Measurements from ENCODE around the gene UGT1A1. TPM values are rescaled to one million over a fixed set of nuclear protein-coding genes. Genes with fewer than 3 reads are reported as not detected.
"Not testable (repeated sequence)": the region's sequence is repeated elsewhere in the genome, so short reads cannot be mapped to it uniquely, and the experiment has no call there.

Gene UGT1A1
- total and polyA plus RNA-seq, 2 donors (not counting 1 experiment from before 2014, with no cell fraction given) = not detected

GRCh38 chr2:233728723-233729301, 31.3 kb upstream of the UGT1A1 start, which contains the start of gene UGT1A3:
UGT1A3 (plus strand) TSS chr2:233729042; CDS start chr2:233729127, 85 bp downstream.
- H3K36me3 ChIP-seq (replicated peaks in 1 of 2; ENCODE audit: control extremely low read depth in 1 of 2, control insufficient read depth in 1 of 2, extremely low read depth in 1 of 2, insufficient read depth in 2 of 2, low read length in 1 of 2) = no peaks in the 10 kb centered on the region
- no peaks in the 10 kb centered on the region for H3K9me3 ChIP-seq (ENCODE audit: control extremely low read depth in 1 of 3, control insufficient read depth in 2 of 3, insufficient read depth in 1 of 3, low read length in 2 of 3)
- intact Hi-C loops (cut with micrococcal nuclease) = no loop called here
- no peak for TF ChIP-seq EZH2 (IDR thresholded peaks at IDR 0.05; ENCODE audit: borderline replicate concordance, insufficient read depth, low read depth, low read length, poor library complexity, severe bottlenecking)
- TF ChIP-seq CTCF (IDR thresholded peaks at IDR 0.05) = no peak
- H3K27ac ChIP-seq (ENCODE audit: low read length in 2 of 2) = no peak within 1 kb of the TSS
- no peaks in the 10 kb centered on the region for H4K20me1 ChIP-seq (ENCODE audit: control insufficient read depth, insufficient read depth, low read length, poor library complexity, severe bottlenecking)
- 90% methylated on average over 8 of the region's 8 CpGs for WGBS (ENCODE audit: insufficient coverage)
- ChIA-PET POLR2A (no interaction called here), CTCF (no interaction called here)
- no peak for ATAC-seq (ENCODE audit: low read depth)
- peaks cover 27% of the 10 kb centered on the region for H3K27me3 Mint-ChIP-seq
- no peak within 1 kb of the TSS for H3K4me3 ChIP-seq (ENCODE audit: control extremely low read depth in 1 of 5, extremely low read depth in 1 of 5, insufficient read depth in 1 of 5, low read depth in 2 of 5, low read length in 4 of 5)
- no peak within 1 kb of the TSS for H2AFZ ChIP-seq (ENCODE audit: insufficient read depth, low read depth, low read length, poor library complexity, severe bottlenecking)
- DNase-seq = no peak
- H3K9ac ChIP-seq (ENCODE audit: low read length) = no peak within 1 kb of the TSS
- H3K4me1 Mint-ChIP-seq = no peaks in the 10 kb centered on the region
- H3K9me3 Mint-ChIP-seq (ENCODE audit: insufficient read depth) = no peaks in the 10 kb centered on the region
- H3K27ac Mint-ChIP-seq = no peak within 1 kb of the TSS
- no peak within 1 kb of the TSS for H3K4me2 ChIP-seq (replicated peaks; ENCODE audit: low read depth, low read length, poor library complexity, severe bottlenecking)
- no peaks in the 10 kb centered on the region for H3K79me2 ChIP-seq (ENCODE audit: control insufficient read depth, insufficient read depth, low read length)
- H3K4me3 Mint-ChIP-seq = no peak within 1 kb of the TSS
- H3K27me3 ChIP-seq (replicated peaks in 1 of 4; ENCODE audit: control extremely low read depth in 1 of 4, control insufficient read depth in 3 of 4, insufficient read depth in 4 of 4, low read length in 3 of 4) = peaks cover 0 to 5% (median 0%) of the 10 kb centered on the region in 4 experiments
- no peaks in the 10 kb centered on the region for H3K4me1 ChIP-seq (ENCODE audit: control insufficient read depth in 2 of 2, insufficient read depth in 2 of 2, low read length in 2 of 2)

- H3K79me2 ChIP-seq (ENCODE audit: control insufficient read depth, insufficient read depth, low read length); H3K9me3 ChIP-seq (ENCODE audit: control extremely low read depth in 1 of 3, control insufficient read depth in 2 of 3, insufficient read depth in 1 of 3, low read length in 2 of 3); H4K20me1 ChIP-seq (ENCODE audit: control insufficient read depth, insufficient read depth, low read length, poor library complexity, severe bottlenecking); H3K9me3 Mint-ChIP-seq (ENCODE audit: insufficient read depth); CTCF ChIA-PET; H3K4me3 ChIP-seq (ENCODE audit: control extremely low read depth in 1 of 5, extremely low read depth in 1 of 5, insufficient read depth in 1 of 5, low read depth in 2 of 5, low read length in 4 of 5); H3K36me3 ChIP-seq (replicated peaks in 1 of 2; ENCODE audit: control extremely low read depth in 1 of 2, control insufficient read depth in 1 of 2, extremely low read depth in 1 of 2, insufficient read depth in 2 of 2, low read length in 1 of 2); H3K4me3 Mint-ChIP-seq; DNase-seq; H3K4me1 ChIP-seq (ENCODE audit: control insufficient read depth in 2 of 2, insufficient read depth in 2 of 2, low read length in 2 of 2); H3K4me2 ChIP-seq (replicated peaks; ENCODE audit: low read depth, low read length, poor library complexity, severe bottlenecking); H3K4me1 Mint-ChIP-seq; H3K9ac ChIP-seq (ENCODE audit: low read length); H3K27me3 ChIP-seq (replicated peaks in 1 of 4; ENCODE audit: control extremely low read depth in 1 of 4, control insufficient read depth in 3 of 4, insufficient read depth in 4 of 4, low read length in 3 of 4); H2AFZ ChIP-seq (ENCODE audit: insufficient read depth, low read depth, low read length, poor library complexity, severe bottlenecking); intact Hi-C loops (cut with micrococcal nuclease); POLR2A ChIA-PET; H3K27ac Mint-ChIP-seq; ATAC-seq (ENCODE audit: low read depth); H3K27ac ChIP-seq (ENCODE audit: low read length in 2 of 2): not testable (repeated sequence)
- WGBS (ENCODE audit: insufficient coverage) = 94% methylated on average over 12 of the region's 14 CpGs
- peaks cover 55% of the 10 kb centered on the region for H3K27me3 Mint-ChIP-seq
Observed at GRCh38 chr2:233736868-233737653, 23.0 kb upstream of the UGT1A1 start.
